ENCODE measurements around the gene DDX20.
"Not testable (repeated sequence)": the region's sequence is repeated elsewhere in the genome, so short reads cannot be mapped to it uniquely, and the experiment has no call there.

The DDX20 gene

DNA sequence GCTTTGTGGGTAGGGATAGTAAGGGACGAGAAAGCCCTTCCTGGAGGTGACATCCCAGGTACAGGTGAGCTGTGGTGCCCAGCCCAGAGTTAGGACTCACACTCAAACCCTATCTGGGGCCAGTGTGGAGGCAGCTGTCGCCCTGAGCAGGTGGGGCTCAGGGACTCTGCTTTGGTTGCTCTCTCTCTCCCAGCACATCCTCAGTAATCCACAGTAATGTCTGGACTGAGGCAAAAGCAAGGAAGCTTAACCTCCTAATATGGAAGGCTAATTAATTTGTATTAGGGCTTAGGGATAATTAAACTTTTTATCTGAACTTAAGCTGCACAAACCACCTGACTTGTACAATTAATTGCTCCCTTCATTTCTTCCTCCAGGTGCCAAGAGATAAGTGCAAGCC is 38.2 kb downstream of the DDX20 start:
- no peak for DNase-seq

DNA sequence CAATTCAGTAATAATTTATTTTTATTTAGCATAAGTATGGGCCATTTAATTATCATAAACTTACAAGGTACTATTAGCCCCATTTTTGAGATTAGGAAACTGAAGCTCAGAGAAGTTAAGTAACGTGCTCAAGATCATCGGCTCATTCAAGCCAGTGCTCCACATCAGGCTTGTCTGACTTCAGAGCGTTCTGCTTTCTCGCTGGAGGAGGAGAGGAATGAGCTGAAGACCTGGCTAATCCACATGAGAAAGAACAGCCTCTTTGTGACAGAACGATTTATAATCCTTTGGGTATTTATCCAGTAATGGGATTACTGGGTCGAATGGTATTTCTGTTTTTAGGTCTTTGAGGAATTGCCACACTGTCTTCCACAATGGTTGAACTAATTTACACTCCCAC is 39.7 kb downstream of the DDX20 start:
- no peak for DNase-seq

- DNase-seq, result no peak
Observed at GRCh38 chr1:111798580-111798979, 42.9 kb downstream of the DDX20 start.

GRCh38 chr1:111799722-111800121 is 44.0 kb downstream of the DDX20 start:
- not testable (repeated sequence) for DNase-seq

- DNase-seq, result no peak
Observed at GRCh38 chr1:111801071-111801850, 45.6 kb downstream of the DDX20 start.

DNA sequence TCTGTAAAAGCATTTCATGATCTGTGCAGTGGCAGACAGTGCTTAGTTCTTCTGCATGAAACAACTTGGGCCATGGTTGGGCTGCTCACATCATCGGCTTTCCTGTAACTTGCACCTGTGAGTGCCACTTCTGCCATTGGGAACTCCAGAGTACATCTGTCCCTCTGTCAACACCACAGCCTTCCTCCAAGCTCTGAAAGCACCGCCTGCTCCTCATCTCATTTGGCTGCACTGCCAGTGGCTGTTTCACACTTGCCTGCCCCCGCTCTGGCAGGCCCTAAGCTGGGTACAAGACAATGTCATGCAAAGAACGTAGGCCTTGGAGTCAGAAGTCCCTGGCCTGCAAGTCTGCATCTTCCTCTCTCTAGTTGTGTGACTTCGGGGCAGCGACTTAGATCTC is 46.4 kb downstream of the DDX20 start:
- DNase-seq, result no peak

DNA sequence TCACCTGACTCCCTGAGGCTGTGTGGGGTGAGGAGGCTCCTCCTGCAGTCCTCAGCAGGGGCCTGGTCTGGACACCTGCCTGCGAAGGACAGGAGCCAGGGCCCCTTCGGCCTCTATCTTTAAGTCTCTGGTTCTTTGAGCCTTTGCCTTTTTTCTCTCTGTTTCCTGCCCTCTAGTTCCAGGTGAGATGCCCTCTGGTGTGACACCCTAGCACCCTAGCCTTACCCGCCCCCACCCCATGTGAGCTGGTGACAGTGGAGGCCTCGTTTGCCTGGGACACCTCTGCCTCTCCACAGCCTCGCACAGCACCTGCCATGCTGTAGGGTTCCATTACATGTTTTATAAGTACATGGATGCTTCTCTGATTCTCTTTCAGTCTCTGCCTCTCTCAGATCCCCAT is 47.3 kb downstream of the DDX20 start:
- DNase-seq, result no peak

- DNase-seq, result no peak
Observed at GRCh38 chr1:111803951-111804350, 48.2 kb downstream of the DDX20 start.

GRCh38 chr1:111804776-111805175 is 49.1 kb downstream of the DDX20 start:
- DNase-seq, result no peak

DNA sequence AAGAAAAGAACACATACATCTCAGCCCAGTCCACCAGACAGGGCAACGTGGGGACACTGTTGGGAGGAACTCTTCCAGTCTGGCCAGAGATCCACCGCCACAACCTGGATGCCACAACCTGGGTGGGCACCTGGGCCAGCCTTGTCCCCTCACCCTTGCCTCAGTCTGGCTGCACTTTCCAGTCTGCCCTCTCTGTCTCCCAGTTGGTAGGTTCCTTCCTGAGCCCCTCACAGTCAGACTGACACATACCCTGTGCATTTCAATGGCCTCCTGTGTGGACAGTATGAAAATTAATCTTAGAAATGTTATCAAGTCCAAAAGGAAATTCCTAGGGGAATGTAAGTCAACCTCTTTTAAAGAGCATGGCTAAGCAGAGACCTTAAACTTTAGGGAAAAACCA is 49.5 kb downstream of the DDX20 start:
- DNase-seq, result no peak

- DNase-seq, result no peak
Observed at GRCh38 chr1:111811891-111812290, 56.2 kb downstream of the DDX20 start.

DNA sequence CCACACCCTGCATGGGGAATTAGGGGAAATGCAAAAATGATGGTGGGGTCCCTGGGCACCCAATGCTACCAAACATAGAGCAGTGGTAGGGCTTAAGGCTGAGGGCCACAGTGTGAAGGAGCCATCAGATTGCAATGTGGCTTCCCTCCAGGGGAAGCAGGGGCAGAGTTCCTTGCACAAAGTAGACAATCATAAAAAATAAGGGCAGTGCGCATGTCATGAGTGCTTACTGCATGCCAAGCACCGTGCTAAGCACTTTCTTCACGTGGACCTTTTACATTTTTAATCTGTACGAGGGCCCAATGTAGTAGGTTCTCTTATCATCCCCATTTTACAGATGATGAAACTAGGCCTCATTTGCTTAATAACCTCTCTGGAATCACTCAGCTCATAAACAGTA is 56.6 kb downstream of the DDX20 start:
- no peak for DNase-seq

GRCh38 chr1:111813440-111814304 is 58.0 kb downstream of the DDX20 start:
- DNase-seq, result no peak

DNA sequence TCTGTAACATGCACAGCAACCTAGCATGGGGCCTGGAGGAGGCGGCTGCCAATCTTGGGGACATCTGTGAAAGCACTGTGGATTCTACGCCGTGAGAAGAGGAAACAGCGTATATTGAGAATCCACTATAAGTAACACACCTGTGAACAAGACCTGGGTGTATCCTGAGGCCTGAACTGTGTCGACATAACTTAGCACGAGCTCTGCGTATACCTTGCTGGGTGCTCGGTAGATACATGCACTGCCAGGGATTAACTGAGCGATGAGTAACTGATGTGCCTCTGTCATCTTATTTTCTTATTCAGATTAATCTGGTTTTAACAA is 58.6 kb downstream of the DDX20 start:
- DNase-seq, result no peak

DNA sequence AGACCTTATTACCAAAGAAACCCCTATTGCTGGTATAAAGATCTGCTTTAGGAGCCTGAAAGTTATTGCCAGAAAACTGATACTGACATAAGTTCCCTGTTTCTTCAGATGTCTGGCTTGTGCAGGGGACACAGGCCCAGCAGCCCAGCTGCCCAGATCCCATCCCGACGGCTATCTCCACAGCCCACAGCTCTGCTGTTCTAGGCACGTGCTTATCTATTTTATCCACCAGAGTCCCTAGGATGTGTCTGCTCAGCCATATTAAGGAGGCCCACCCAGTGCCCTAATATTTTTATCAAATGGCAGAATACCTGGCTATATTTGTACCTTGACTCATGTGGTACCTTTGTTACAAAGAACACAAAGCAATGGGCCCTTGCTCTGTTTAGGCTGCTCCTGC is 58.9 kb downstream of the DDX20 start:
- no peak for DNase-seq

Data from activated CD4-positive, CD25-positive, alpha-beta regulatory T cell treated with anti-CD3 and anti-CD28 coated beads, Interleukin-2, amount 50 U/mL, for 72 hours (primary cell).